ENCODE data around the gene TRIM25. TPM values are rescaled to one million over a fixed set of nuclear protein-coding genes. Genes with fewer than 3 reads are reported as not detected.

The TRIM25 gene
- total and polyA plus RNA-seq, 2 donors (not counting 1 experiment from before 2014, with no cell fraction given), result 53.3 to 53.9 TPM

- Histone ChIP-seq H4K20me1 (ENCODE audit: control insufficient read depth, extremely low read depth, insufficient read depth, low read length) (no peaks in the 10 kb centered on the region), H3K79me2 (ENCODE audit: control insufficient read depth, insufficient read depth, low read length) (no peaks in the 10 kb centered on the region), H3K27ac (ENCODE audit: insufficient read depth, low read length) (no peak overlapping the region), H3K9ac (ENCODE audit: insufficient read depth, low read length) (no peak overlapping the region), H3K9me3 (ENCODE audit: control insufficient read depth, insufficient read depth, low read depth, low read length) (no peaks in the 10 kb centered on the region), H3K4me3 (replicated peaks in 1 of 4; ENCODE audit: control extremely low read depth in 1 of 4, insufficient read depth in 1 of 4, low read depth in 3 of 4, low read length in 4 of 4) (no peak overlapping the region), H3K4me2 (ENCODE audit: extremely low read depth, insufficient read depth, low read length) (no peak overlapping the region), H3K36me3 (ENCODE audit: control insufficient read depth, insufficient read depth, low read length) (peaks cover 30% of the 10 kb centered on the region), H2AFZ (ENCODE audit: low read length) (no peak overlapping the region), H3K4me1 (ENCODE audit: control insufficient read depth, extremely low read depth, insufficient read depth, low read length) (no peaks in the 10 kb centered on the region), H3K27me3 (ENCODE audit: control insufficient read depth, insufficient read depth, low read length) (no peaks in the 10 kb centered on the region)
- TF ChIP-seq EZH2 (IDR thresholded peaks at IDR 0.05; ENCODE audit: low read length, missing control alignments), result no peak
- TF ChIP-seq, protein P1, sequence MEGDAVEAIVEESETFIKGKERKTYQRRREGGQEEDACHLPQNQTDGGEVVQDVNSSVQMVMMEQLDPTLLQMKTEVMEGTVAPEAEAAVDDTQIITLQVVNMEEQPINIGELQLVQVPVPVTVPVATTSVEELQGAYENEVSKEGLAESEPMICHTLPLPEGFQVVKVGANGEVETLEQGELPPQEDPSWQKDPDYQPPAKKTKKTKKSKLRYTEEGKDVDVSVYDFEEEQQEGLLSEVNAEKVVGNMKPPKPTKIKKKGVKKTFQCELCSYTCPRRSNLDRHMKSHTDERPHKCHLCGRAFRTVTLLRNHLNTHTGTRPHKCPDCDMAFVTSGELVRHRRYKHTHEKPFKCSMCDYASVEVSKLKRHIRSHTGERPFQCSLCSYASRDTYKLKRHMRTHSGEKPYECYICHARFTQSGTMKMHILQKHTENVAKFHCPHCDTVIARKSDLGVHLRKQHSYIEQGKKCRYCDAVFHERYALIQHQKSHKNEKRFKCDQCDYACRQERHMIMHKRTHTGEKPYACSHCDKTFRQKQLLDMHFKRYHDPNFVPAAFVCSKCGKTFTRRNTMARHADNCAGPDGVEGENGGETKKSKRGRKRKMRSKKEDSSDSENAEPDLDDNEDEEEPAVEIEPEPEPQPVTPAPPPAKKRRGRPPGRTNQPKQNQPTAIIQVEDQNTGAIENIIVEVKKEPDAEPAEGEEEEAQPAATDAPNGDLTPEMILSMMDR (conservative IDR thresholded peaks at IDR 0.05 in 1 of 2, IDR thresholded peaks at IDR 0.05 in 1 of 2; ENCODE audit: low read depth in 1 of 2, low read length in 2 of 2), result no peak
- DNase-seq (ENCODE audit: low read depth in 2 of 2), result no peak
Observed at GRCh38 chr17:56903560-56903959, 10.3 kb downstream of the TRIM25 start.

- Histone ChIP-seq H2AFZ (ENCODE audit: low read length) (no peak overlapping the region), H3K4me2 (ENCODE audit: extremely low read depth, insufficient read depth, low read length) (no peak overlapping the region), H4K20me1 (ENCODE audit: control insufficient read depth, extremely low read depth, insufficient read depth, low read length) (no peaks in the 10 kb centered on the region), H3K9ac (ENCODE audit: insufficient read depth, low read length) (no peak overlapping the region), H3K27me3 (ENCODE audit: control insufficient read depth, insufficient read depth, low read length) (no peaks in the 10 kb centered on the region), H3K79me2 (ENCODE audit: control insufficient read depth, insufficient read depth, low read length) (no peaks in the 10 kb centered on the region), H3K36me3 (ENCODE audit: control insufficient read depth, insufficient read depth, low read length) (peaks cover 31% of the 10 kb centered on the region), H3K9me3 (ENCODE audit: control insufficient read depth, insufficient read depth, low read depth, low read length) (no peaks in the 10 kb centered on the region), H3K4me3 (replicated peaks in 1 of 4; ENCODE audit: control extremely low read depth in 1 of 4, insufficient read depth in 1 of 4, low read depth in 3 of 4, low read length in 4 of 4) (no peak overlapping the region), H3K27ac (ENCODE audit: insufficient read depth, low read length) (no peak overlapping the region), H3K4me1 (ENCODE audit: control insufficient read depth, extremely low read depth, insufficient read depth, low read length) (no peaks in the 10 kb centered on the region)
- DNase-seq (ENCODE audit: low read depth in 2 of 2), result peak in 1 of 2 donors; percentile 52
- TF ChIP-seq, protein P1 (conservative IDR thresholded peaks at IDR 0.05 in 1 of 2, IDR thresholded peaks at IDR 0.05 in 1 of 2; ENCODE audit: low read depth in 1 of 2, low read length in 2 of 2), result no peak
- TF ChIP-seq EZH2 (IDR thresholded peaks at IDR 0.05; ENCODE audit: low read length, missing control alignments), result no peak
Observed at GRCh38 chr17:56902348-56902747, 11.5 kb downstream of the TRIM25 start.

- Histone ChIP-seq H2AFZ (ENCODE audit: low read length) (no peak overlapping the region), H3K4me1 (ENCODE audit: control insufficient read depth, extremely low read depth, insufficient read depth, low read length) (no peaks in the 10 kb centered on the region), H3K4me2 (ENCODE audit: extremely low read depth, insufficient read depth, low read length) (no peak overlapping the region), H3K9me3 (ENCODE audit: control insufficient read depth, insufficient read depth, low read depth, low read length) (no peaks in the 10 kb centered on the region), H3K9ac (ENCODE audit: insufficient read depth, low read length) (no peak overlapping the region), H4K20me1 (ENCODE audit: control insufficient read depth, extremely low read depth, insufficient read depth, low read length) (no peaks in the 10 kb centered on the region), H3K79me2 (ENCODE audit: control insufficient read depth, insufficient read depth, low read length) (no peaks in the 10 kb centered on the region), H3K36me3 (ENCODE audit: control insufficient read depth, insufficient read depth, low read length) (peaks cover 37% of the 10 kb centered on the region), H3K4me3 (replicated peaks in 1 of 4; ENCODE audit: control extremely low read depth in 1 of 4, insufficient read depth in 1 of 4, low read depth in 3 of 4, low read length in 4 of 4) (no peak overlapping the region), H3K27ac (ENCODE audit: insufficient read depth, low read length) (no peak overlapping the region), H3K27me3 (ENCODE audit: control insufficient read depth, insufficient read depth, low read length) (no peaks in the 10 kb centered on the region)
- no peak for DNase-seq (ENCODE audit: low read depth in 2 of 2)
- TF ChIP-seq, protein P1 (conservative IDR thresholded peaks at IDR 0.05 in 1 of 2, IDR thresholded peaks at IDR 0.05 in 1 of 2; ENCODE audit: low read depth in 1 of 2, low read length in 2 of 2), result no peak
- no peak for TF ChIP-seq EZH2 (IDR thresholded peaks at IDR 0.05; ENCODE audit: low read length, missing control alignments)
Observed at GRCh38 chr17:56899403-56899802, 14.4 kb downstream of the TRIM25 start.

All from fibroblast of lung (primary cell).